ENCODE results near the gene SLC25A21.
"Not testable (repeated sequence)": the region's sequence is repeated elsewhere in the genome, so short reads cannot be mapped to it uniquely, and the experiment has no call there.

SLC25A21 gene

GRCh38 chr14:37172024-37172869 lies at the start of gene SLC25A21:
SLC25A21 (minus strand) TSS chr14:37172606.
- DNase-seq, result peak; percentile 98

GRCh38 chr14:37221073-37221472 lies 48.7 kb upstream of the SLC25A21 start:
- no peak for DNase-seq

GRCh38 chr14:37215345-37215744 lies 42.9 kb upstream of the SLC25A21 start:
- no peak for DNase-seq

GRCh38 chr14:37213016-37213415 lies 40.6 kb upstream of the SLC25A21 start:
- DNase-seq, result no peak

GRCh38 chr14:37210448-37210847 lies 38.0 kb upstream of the SLC25A21 start:
- no peak for DNase-seq

GRCh38 chr14:37209617-37210016 lies 37.2 kb upstream of the SLC25A21 start:
- DNase-seq, result not testable (repeated sequence)

GRCh38 chr14:37205623-37206605 lies 33.5 kb upstream of the SLC25A21 start:
- DNase-seq, result not testable (repeated sequence)

GRCh38 chr14:37203423-37203822 lies 31.0 kb upstream of the SLC25A21 start:
- no peak for DNase-seq

- DNase-seq, result no peak
Observed at GRCh38 chr14:37202812-37203211, 30.4 kb upstream of the SLC25A21 start.

GRCh38 chr14:37202265-37202664 lies 29.9 kb upstream of the SLC25A21 start:
- DNase-seq, result no peak

- DNase-seq, result no peak
Observed at GRCh38 chr14:37201724-37202123, 29.3 kb upstream of the SLC25A21 start.

- no peak for DNase-seq
Observed at GRCh38 chr14:37198907-37199306, 26.5 kb upstream of the SLC25A21 start.

GRCh38 chr14:37198273-37198598 lies 25.8 kb upstream of the SLC25A21 start:
- no peak for DNase-seq

- DNase-seq, result peak; percentile 83
Observed at GRCh38 chr14:37197421-37198272, 25.2 kb upstream of the SLC25A21 start, which contains the start of gene MIPOL1. MIPOL1 (plus strand) TSS chr14:37197937; CDS start chr14:37247889, 49,952 bp downstream.

- no peak for DNase-seq
Observed at GRCh38 chr14:37196604-37197420, 24.4 kb upstream of the SLC25A21 start.

- no peak for DNase-seq
Observed at GRCh38 chr14:37195327-37195726, 22.9 kb upstream of the SLC25A21 start.

- no peak for DNase-seq
Observed at GRCh38 chr14:37194698-37195097, 22.3 kb upstream of the SLC25A21 start.

- DNase-seq, result not testable (repeated sequence)
Observed at GRCh38 chr14:37189733-37190132, 17.3 kb upstream of the SLC25A21 start.

GRCh38 chr14:37187840-37188577 lies 15.6 kb upstream of the SLC25A21 start:
- DNase-seq, result not testable (repeated sequence)

GRCh38 chr14:37187294-37187693 lies 14.9 kb upstream of the SLC25A21 start:
- DNase-seq, result no peak

GRCh38 chr14:37186865-37187264 lies 14.5 kb upstream of the SLC25A21 start:
- no peak for DNase-seq
